NCI-H2227 treated with DMSO at 0.1 percent for 48 hours (cell line): ENCODE results near the gene AKR1C1.
"Not testable (repeated sequence)": the region's sequence is repeated elsewhere in the genome, so short reads cannot be mapped to it uniquely, and the experiment has no call there.

Experiments
- DNase-seq: peaks from one replicate; lab custom pipeline; 2025; lab: John Stamatoyannopoulos, UW

Gene AKR1C1

GRCh38 chr10:4962876-4963814, at the start of gene AKR1C1:
Gene AKR1C1 (plus strand): TSS chr10:4963415. CDS start chr10:4963445, 30 bp downstream.
- DNase-seq: not testable (repeated sequence)

- DNase-seq: no peak
Measured at GRCh38 chr10:4914213-4914850, 48.9 kb upstream of the AKR1C1 start.

GRCh38 chr10:4916086-4916716, 47.0 kb upstream of the AKR1C1 start:
- DNase-seq: no peak

GRCh38 chr10:4918236-4918635, 45.0 kb upstream of the AKR1C1 start:
- DNase-seq: no peak

GRCh38 chr10:4924482-4924881, 38.7 kb upstream of the AKR1C1 start:
- not testable (repeated sequence) for DNase-seq

- DNase-seq: no peak
Measured at GRCh38 chr10:4926400-4926799, 36.8 kb upstream of the AKR1C1 start.

- DNase-seq: no peak
Measured at GRCh38 chr10:4931587-4931986, 31.6 kb upstream of the AKR1C1 start.

- no peak for DNase-seq
Measured at GRCh38 chr10:4934391-4934987, 28.7 kb upstream of the AKR1C1 start.

GRCh38 chr10:4937346-4937745, 25.9 kb upstream of the AKR1C1 start:
- no peak for DNase-seq

GRCh38 chr10:4939224-4940072, 23.8 kb upstream of the AKR1C1 start:
- no peak for DNase-seq

GRCh38 chr10:4940073-4940428, 23.2 kb upstream of the AKR1C1 start:
- DNase-seq: not testable (repeated sequence)

- not testable (repeated sequence) for DNase-seq
Measured at GRCh38 chr10:4940909-4941308, 22.3 kb upstream of the AKR1C1 start.

GRCh38 chr10:4941540-4942330, 21.5 kb upstream of the AKR1C1 start:
- DNase-seq: no peak

- DNase-seq: not testable (repeated sequence)
Measured at GRCh38 chr10:4942931-4943330, 20.3 kb upstream of the AKR1C1 start.

GRCh38 chr10:4943416-4943815, 19.8 kb upstream of the AKR1C1 start:
- not testable (repeated sequence) for DNase-seq

- DNase-seq: no peak
Measured at GRCh38 chr10:4943821-4944220, 19.4 kb upstream of the AKR1C1 start.

GRCh38 chr10:4944841-4945240, 18.4 kb upstream of the AKR1C1 start:
- no peak for DNase-seq

GRCh38 chr10:4945766-4946717, 17.2 kb upstream of the AKR1C1 start:
- no peak for DNase-seq

GRCh38 chr10:4947039-4947634, 16.1 kb upstream of the AKR1C1 start:
- no peak for DNase-seq
